HG02571 (cell line): ENCODE data around the gene POLE3.
"Not testable (repeated sequence)": the region's sequence is repeated elsewhere in the genome, so short reads cannot be mapped to it uniquely, and the experiment has no call there.

ENCODE experiments used
- ATAC-seq: cut with Tn5 transposase; IDR thresholded peaks from one replicate; pipeline ENCODE4 v1.9.1; 2021; ENCODE audit warnings: mild to moderate bottlenecking, moderate library complexity; ENCODE audit not compliant: unreplicated experiment

Gene POLE3

GRCh38 chr9:113379094-113379828 lies 31.2 kb downstream of the POLE3 start:
- not testable (repeated sequence) for ATAC-seq

GRCh38 chr9:113376634-113377567 lies 33.6 kb downstream of the POLE3 start, which contains the start of gene HDHD3:
Gene HDHD3, minus strand, starts transcription at chr9:113376986. Its CDS starts 2,632 bp downstream, at chr9:113374354.
- ATAC-seq, result peak; percentile 66

DNA sequence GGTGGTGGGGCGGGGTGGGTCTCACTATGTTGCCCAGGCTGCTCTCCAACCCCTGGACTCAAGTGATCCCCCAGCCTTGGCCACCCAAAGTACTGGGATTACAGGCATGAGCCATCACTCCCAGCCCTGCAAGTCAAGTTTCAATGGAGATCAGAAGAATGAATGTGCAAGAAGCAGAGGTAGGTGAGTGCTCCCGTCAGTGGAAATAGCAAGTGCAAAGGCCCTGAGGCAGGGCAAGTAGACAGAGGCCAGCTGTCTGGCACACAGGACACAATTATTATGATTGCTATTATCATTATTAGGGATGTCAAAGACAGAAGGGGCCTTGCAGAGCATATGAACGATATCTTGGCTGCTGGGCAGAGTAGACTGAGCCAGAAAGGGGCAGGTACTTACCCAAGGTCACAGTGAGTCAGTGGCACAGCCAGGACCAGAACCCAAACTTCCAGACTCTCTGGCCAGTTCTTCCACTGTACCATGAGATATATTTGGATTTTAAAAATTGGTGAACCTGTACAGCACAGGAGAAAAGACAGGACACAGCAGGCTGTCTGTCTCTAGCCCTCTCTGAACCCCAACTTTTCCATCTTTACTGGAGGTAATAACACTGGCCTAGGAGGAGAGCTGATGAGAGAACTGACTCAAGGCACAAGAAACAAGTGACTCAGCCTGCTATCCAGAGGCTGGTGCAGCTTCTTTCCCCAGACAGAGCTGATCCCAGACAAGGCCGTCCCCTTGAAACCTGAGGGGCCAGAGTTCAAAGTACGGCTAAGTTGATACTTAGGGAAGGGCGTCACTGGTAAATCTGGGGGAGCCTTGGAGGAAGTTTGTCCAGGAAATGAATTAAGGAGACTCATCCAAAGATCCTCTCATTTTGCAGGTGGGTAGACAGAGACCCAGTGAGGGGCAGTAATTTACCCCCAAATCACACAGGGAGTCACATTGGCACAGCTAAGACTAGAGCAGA lies 35.1 kb downstream of the POLE3 start:
- no peak for ATAC-seq

DNA sequence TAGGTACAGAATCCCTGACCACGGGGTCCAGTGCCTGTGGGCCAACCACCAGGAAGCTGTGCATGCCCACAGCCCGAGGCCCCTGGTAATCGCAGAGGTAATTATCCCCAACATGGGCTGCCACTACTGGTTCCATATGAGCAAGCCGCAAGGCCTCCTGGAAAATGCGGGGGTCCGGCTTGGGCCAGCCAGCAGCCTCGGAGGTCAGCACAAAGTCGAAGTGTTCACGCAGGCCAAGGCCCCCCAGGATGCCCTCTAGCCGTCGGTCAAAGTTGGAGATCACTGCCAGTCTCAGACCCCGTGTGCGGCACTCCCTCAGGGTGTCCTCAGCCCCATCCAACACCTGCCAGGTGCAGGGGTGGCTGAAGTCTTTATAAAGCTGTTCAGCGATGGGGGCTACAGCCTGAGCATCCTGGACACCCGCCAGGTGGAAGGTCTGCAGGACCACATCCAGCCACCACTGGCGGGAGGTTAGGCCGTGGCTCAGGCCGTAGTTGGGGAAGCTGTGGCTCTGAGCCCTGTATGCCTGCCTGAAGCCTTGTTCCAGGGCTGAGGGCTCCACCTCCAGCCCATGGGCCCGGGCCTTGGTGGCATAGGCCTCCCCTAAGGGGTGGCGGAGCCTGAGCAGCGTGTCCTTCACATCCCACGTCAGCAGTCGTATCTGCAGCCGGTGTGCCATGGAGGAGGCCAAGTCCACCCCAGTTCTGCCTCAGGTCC lies 36.6 kb downstream of the POLE3 start:
- ATAC-seq, result no peak

DNA sequence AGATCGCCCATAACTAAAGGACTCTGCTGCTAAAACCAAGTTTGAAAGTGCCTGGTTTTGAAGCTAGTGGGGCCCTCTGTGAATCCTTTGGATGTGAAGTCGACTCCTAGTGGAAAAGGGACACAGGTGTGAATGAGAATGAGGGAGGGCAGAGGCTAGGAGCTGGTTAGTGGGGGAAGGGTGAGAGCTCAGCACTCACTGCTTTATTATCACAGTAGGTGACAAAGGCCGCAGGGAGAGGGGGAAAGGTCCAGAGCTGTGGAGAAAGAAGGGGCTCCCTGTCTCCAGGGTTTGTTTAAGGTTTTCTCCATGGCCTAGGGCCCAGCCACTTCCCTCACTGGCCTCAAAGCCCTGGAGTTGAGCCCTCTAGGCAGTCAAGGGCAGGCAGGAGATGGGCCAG lies 37.2 kb downstream of the POLE3 start:
- ATAC-seq, result no peak

DNA sequence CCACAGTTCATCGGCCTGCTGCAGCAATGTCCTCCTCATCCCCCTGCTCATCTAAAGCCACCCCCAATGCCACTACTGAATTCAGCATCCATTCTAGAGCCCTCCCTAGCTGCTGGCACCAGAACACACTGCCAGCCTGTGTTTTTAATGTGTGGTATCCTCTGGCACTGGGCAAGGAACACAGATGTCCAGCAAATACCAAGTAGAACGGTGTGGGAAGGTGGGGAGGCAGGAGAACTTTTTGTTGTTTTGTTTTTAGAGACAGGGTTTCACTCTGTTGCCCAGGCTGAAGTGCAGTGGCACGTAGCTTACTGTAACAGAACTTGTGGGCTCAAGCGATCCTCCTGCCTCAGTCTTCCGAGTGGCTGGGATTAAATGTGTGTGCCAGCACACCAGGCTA lies 38.4 kb downstream of the POLE3 start:
- no peak for ATAC-seq

DNA sequence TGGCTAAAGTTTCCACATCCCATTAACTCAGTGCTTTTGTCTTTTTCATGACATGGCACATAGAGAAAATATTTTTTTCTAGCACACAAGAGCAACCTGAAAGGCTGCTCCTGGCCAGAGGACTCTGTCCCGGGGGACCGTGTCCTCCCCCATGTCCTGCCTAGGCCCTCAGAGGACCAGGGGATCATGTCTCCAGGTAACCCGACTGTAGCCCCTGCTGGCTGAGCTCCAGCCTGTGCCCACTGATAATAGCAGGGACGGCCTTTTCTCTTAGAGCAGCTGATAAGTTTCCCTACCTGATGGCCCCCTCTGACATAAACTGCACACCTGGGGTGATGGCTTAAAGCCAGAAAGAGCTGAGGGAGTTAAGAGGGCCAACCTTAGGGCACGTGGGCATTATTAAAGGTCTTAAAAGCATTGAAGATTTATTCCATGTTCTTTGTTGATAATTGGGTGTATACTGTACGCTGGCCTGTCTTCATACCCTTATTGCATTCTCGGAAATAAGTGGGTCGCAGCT lies 39.6 kb downstream of the POLE3 start:
- ATAC-seq, result no peak

GRCh38 chr9:113369855-113370140 lies 40.7 kb downstream of the POLE3 start:
- ATAC-seq, result no peak

GRCh38 chr9:113368982-113369854 lies 41.3 kb downstream of the POLE3 start:
- no peak for ATAC-seq

GRCh38 chr9:113368348-113368981 lies 42.0 kb downstream of the POLE3 start:
- no peak for ATAC-seq

- not testable (repeated sequence) for ATAC-seq
These were observed 44.8 kb downstream of the POLE3 start for GRCh38 chr9:113365652-113366051.

DNA sequence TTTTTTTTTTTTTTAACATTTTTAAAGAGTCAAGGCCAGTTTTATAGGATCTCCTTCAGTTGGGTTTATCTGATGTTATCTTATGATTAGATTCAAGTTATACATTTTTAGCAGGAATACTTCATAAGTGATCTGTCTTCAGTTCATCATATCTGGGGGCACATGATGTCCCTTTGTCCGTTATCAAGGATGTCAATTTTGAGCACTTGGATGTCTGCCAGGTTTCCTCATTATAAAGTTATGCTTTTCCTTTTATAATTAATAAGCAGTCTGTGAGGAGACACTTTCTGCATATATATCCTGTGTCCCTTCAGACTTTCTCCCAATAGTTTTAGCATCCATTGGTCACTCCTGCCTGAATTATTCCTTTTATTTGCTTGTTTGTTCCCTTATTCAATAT lies 45.5 kb downstream of the POLE3 start:
- ATAC-seq, result no peak

DNA sequence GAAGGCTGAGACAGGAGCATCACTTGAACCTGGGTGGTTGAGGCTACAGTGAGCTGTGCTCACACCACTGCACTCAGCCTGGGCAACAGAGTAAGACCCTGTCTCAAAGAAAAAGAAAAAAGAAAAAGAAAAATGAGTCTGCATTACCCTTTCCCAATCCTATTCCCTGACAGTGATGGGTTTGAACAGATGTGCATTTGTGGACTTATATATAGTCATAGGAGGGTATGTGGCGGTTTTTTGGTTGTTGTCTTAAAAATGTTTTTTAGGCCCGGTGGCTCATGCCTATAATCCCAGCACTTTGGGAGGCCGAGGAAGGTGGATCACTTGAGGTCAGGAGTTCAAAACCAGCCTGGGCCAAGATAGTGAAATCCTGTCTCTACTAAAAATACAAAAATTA lies 47.1 kb downstream of the POLE3 start:
- ATAC-seq, result no peak

GRCh38 chr9:113361304-113362018 lies 49.0 kb downstream of the POLE3 start:
- ATAC-seq, result no peak

GRCh38 chr9:113360242-113360842 lies 50.1 kb downstream of the POLE3 start:
- no peak for ATAC-seq

DNA sequence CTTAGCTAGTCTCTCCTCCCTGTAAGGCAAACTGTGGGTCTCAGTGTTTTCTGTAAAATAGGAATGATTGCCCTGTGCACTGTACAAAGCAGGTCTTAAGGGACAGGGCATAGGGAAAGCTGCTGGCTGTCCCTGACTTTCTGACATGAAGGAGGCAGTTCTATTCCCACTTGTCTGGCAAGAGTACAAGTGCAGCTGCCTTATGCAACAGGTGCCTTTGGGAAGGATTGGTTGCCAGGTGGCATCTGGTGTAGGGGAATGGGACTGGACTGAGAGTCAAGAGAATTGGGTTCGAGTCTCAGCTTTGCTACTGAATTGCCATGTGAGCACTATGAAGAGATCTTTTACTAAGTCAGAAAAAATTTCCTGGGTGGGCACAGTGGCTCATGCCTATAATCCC lies 51.1 kb downstream of the POLE3 start:
- no peak for ATAC-seq
